GM12892 (cell line): Measurements from ENCODE around the gene KCNJ1.

ENCODE experiments used
- POLR2A ChIP-seq: IDR thresholded peaks from 2 replicates; pipeline ENCODE4 v1.6.1; 2011; ENCODE audit warnings: low read depth, low read length, control low read depth
- POLR2AphosphoS5 ChIP-seq: IDR thresholded peaks from 2 replicates; pipeline ENCODE4 v1.6.1; 2011; ENCODE audit warnings: low read depth, low read length, control low read depth
- TAF1 ChIP-seq: IDR thresholded peaks from 2 replicates; pipeline ENCODE4 v1.6.1; 2011; ENCODE audit warnings: low read depth, mild to moderate bottlenecking, control low read depth, low read length, borderline replicate concordance

- TF ChIP-seq POLR2A (no peak), TAF1 (no peak), POLR2AphosphoS5 (no peak)
Observed at GRCh38 chr11:128827191-128827893, 39.8 kb downstream of the KCNJ1 start.
